G401 (cell line): ENCODE data around the gene CUL1. TPM values are rescaled to one million over a fixed set of nuclear protein-coding genes. Genes with fewer than 3 reads are reported as not detected.
A peak's percentile ranks its signal among the peaks of the same experiment; 100 is the strongest.

Source experiments
- DNase-seq: peaks from one replicate; pipeline ENCODE4 v3.0.0-alpha.2; 2015; ENCODE audit warnings: low spot score
- in situ Hi-C: cut with HindIII; loops from 2 replicates; pipeline ENCODE4 v1.10.0; 2016; ENCODE audit warnings: low sequenced_read_pairs, mixed read lengths
- total RNA-seq: library from RNA; depleted of rRNA; stranded (reverse); fragments of >200 nt; shearing (Covaris generic); gene quantifications from 2 replicates; pipeline ENCODE4 v1.2.3, GENCODE V29; 2014

Gene CUL1
- total RNA-seq, 1 experiment from 2014 or later: 84.5 TPM

DNA sequence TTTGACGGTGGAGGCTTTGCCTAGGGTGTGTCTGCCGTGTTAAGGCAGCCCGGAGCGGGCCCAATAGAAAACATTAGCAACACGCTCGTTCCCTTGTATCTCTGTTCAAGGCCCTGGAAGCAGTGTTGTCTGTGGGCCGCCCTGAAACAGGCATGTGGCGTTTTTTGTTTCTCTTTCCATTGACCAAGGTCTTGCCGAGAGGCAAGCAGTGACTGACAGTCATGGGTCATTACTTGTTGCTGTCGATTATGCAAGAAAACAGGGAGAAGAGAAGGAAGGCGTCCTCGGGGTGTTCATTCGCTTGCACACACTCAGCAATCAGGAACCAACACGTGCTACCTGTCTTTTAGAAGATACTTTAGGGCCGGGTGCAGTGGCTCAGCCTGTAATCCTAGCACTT lies 92.8 kb downstream of the CUL1 start:
- in situ Hi-C loops: no loop called here
- DNase-seq: no peak

DNA sequence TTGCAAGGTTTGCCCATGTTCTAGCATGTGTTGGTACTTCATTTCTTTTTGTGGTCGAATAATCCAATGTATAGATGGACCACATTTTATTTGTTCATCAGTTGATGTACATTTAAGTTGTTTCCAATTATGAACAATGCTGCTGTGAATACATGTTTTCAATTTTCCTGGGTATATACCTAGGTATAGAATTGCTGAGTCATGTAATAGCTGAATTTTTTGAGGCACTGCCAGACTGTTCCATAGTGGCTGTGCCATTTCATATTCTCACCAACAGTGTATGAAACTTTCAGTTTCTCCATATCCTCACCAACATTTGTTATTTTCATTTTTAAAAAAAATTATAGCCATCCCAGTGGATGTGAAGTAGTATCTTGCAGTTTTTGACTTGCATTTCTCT lies 94.9 kb downstream of the CUL1 start:
- in situ Hi-C loops: no loop called here
- no peak for DNase-seq

DNA sequence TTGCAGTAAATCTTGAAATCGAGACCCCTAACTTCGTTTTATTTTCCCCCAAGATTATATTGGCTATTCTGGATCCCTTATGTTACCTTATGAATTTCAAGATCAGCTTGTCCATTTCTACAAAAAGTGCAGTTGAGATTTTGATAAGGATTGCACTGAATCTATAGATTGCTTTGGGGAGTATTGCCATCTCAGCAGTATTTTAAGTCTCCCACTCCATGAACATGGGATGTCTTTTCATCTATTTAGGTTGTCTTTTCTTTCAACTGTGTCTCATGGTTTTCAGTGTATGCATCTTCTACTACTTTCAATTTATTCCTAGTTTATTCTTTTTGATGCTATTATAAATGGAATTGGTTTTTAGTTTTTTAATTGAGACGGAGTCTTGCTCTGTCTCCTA lies 95.8 kb downstream of the CUL1 start:
- in situ Hi-C loops: no loop called here

DNA sequence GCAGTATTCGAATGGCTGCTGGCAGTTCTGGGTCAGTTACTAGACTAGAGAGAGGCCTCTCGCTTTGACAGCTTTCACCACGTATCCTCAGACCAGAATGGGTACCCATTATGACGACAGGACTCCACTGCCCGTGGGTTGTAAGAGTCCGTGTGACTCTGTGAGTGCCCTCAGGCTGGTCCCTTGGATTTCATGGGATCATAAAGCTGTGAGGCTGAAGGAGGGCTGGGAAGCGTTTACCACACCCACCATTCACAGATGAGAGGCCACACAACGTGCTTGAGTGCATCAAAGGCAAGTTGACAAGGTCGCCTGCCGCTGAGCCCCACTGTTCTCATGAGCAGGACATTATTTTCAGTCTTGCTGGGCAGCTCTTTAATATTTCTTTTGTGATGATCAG lies 98.1 kb downstream of the CUL1 start:
- in situ Hi-C loops: no loop called here
- DNase-seq: no peak

More for the DNA sequence above, 95.8 kb downstream of the CUL1 start:
- no peak for DNase-seq

DNA sequence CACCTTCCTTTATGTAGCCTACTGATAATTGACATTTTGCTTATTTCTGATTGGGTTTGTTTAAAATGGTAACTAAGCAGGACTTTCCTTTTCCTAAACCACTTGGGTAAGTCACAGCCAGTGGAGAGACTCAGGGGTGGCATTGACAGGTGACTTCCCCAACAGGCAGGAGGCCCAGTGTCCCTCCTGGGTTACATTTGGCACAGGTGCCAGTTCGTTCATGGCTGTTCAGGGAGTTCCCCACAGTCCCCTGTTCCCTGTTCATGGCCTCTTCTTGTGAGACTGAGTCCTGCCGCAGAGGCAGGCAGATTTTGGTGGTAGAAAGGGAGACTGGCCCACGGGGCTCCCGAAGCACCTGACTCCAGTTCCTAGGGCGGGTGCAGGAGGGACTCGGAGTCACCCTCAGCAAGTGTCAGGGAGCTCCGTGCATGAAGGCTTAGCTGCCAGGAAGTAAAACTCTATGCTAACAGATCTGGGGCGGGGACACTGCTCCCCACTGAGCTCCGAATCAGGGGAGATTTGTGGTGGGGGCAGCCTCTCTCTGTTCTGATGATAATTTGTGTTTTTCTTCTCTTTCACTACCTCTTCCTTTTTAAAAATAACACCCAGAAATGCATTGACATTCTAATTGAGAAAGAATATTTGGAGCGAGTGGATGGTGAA lies 101.3 kb downstream of the CUL1 start:
- in situ Hi-C loops: no loop called here
- DNase-seq: peak; percentile 8

DNA sequence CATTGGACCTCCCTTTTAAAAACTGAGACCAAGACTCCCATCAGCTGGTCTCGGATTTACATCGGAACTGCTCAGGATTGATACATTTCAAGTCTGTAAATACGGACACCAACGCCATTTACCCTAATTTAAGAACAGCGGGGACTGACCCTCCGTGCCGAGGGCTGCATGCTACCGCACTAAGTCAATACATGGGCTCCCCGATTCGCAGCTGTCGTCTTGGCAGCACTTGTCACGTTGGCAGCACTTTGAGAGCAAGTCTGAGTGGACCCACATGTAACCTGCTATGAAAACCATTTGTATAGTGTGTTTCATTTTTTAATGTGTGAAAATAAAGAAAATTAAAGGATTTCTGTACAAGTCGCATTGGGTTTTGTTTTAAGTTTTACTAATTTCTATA lies 102.0 kb downstream of the CUL1 start:
- in situ Hi-C loops: no loop called here
- peak; percentile 67 for DNase-seq

DNA sequence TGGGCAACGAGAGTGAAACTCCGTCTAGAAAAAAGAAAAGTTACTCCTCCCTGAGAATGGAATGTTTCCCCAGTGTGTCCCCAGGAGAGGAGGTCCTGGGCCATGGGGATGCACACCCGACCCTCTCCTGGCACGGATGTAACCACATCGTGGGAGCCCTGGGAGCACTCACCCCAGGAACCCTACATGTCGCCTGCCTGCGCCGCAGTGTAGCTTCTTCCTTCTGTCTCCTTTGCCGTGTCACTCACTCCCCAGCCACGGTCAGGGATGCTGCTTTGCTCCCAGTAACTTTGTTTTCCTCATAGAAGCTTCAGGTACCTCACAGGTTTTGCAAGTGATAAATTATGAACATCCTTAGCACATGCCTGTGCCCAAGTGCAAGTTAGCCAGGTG lies 103.4 kb downstream of the CUL1 start:
- in situ Hi-C loops: no loop called here
- DNase-seq: no peak

DNA sequence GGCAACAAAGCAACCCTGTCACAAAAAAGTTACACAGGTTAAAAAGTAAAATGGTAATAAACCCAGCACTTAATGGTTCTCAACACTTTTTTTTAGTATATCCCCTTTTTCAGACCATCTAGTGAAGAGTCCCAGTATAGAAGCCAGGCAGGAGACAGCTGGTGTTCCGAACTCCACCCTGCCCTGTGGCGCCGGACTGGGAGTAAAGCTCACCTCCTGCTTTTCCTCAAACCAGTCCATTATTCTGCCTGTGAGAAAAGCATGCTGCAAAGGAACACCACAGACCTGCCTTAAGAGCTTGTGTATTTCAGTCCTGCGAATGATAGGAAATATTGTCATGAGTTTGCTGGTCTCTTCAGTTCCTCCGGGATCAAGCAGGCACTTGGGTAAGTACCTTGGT lies 104.4 kb downstream of the CUL1 start:
- in situ Hi-C loops: no loop called here
- DNase-seq: no peak

DNA sequence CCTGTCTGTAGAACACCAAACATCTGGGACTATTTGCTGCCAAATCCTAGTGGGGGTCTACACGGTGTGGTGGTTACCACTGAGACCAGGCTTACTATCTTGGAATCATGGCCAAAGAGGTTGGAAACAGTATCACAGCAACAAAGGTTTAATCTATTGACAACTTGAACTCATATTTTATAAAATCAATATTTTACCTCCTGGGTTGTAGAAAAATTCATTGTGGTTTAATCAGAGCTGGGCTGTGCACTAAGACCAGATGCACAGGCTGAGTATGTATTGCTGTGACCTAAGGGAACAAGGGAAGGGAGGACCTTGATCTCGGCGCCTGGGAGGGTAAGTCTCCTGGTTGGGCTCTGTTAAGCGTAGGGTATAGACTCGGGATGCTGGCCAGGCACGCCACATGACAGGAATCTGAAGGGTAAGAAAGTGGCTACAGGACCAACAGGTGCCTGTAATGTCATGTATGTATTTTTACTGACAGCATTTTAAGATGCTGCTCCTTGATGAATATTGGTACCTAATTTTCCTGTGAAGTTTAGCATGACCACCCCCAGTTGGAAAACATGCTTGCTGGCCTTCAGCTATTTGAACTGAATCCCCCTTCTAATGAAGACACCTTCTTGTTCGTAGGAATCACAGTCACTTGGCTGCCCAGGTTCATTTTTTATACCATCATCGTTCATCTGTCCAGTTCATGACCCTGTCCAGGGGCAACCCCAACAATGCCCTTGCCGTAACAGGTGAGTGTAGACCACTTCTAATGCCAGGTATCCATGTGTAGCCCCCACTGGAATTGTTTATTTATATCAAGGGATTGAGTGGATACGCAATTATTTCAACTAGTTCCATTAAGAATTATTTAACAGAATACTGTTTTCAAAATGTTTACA lies 105.9 kb downstream of the CUL1 start:
- in situ Hi-C loops: no loop called here
- no peak for DNase-seq

DNA sequence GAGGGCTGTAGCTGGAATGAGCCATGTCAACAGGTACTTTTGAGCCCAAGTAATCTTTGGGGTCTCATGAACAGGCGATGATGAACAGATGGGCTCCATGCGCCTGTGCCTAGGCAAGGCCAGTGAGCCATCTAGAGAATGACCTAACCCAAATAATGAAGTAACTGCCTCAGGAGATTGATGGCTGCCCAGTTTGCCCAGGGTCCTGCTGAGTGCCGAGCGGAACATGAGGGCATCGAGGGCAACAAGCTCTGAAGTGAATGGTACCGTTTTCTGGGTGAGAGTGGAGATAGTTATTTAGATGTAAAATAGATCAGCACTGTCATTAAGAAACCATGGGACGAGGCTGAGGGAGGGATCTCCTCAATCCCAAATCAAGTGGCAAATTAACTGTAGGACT lies 107.5 kb downstream of the CUL1 start:
- in situ Hi-C loops: no loop called here
- DNase-seq: no peak

DNA sequence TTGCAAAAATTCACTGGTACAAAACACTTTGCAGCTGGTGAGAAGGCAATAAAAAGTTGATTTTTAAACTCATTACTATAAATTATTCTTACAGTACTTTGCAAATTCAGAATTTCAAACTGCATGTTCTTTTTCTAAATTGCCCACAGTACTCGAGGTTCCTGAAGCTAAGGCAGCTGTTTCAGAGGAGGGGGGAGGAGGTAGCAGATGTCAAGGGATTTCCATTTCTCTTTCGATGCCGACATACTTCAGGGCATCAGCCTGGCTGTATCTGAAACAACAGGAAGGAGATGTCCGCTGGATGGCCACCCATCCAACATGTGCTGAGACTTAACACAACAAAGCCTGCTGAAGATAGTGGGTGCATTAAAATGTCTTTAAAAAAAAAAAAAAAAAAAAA lies 108.7 kb downstream of the CUL1 start:
- in situ Hi-C loops: no loop called here
- no peak for DNase-seq

DNA sequence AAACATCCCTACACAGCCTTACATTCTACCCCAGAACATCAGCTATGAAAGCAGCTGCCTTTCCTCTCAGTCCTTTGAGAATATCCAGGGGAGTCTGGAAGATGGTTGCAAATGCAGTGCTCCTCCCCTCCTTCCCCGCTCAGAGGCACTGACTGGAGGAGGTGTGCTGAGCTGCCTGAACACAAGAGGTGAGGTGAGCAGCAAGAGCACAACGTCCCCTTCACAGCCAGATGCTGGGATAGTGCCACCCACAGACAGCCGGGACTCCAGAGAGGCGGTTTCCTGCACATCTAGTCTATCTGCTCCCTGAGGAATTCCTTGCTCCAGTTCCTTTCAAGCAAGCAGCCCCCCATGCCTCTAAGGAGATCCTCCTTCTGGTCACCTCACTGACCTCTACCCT lies 111.2 kb downstream of the CUL1 start:
- no peak for DNase-seq

DNA sequence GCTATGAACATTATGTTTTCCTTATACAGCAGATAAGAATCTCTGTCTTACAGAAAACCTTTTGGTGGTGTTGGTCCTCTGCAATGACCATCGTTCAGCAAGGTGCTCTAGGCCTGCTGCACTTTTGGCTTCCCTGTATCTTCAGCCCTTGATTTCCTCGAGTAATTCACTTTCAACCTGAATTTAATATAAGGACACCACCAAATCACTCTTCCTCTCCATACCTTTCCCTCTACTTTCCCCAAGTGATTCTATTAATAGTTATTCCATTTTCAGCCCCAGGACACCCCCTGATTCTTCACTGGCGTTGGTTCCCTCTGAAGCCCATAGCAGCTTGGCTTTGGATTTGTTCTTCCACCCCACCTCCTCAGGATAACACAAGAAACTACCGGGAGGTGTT lies 113.2 kb downstream of the CUL1 start:
- in situ Hi-C loops: no loop called here
- no peak for DNase-seq

More for the DNA sequence above, 111.2 kb downstream of the CUL1 start:
- in situ Hi-C loops: no loop called here

DNA sequence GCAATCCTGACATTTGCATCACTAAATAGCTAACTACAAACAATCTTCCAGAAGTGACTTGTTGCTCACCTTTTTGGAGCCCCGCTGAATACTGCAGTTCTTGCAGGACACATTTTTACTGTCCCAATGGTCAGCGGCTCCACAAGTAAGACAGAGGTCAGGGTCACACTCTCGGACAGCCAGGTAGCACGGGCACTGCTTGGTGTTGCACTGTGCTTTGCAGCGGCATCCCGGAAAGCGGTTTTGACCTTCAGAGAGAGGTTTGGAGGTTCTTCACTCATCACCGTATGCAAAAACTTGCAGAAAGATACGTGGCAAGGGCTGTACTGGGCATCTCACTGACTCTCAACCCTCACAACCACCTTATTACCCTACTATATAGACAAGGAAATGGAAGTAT lies 115.2 kb downstream of the CUL1 start:
- no peak for DNase-seq
- in situ Hi-C loops: no loop called here

DNA sequence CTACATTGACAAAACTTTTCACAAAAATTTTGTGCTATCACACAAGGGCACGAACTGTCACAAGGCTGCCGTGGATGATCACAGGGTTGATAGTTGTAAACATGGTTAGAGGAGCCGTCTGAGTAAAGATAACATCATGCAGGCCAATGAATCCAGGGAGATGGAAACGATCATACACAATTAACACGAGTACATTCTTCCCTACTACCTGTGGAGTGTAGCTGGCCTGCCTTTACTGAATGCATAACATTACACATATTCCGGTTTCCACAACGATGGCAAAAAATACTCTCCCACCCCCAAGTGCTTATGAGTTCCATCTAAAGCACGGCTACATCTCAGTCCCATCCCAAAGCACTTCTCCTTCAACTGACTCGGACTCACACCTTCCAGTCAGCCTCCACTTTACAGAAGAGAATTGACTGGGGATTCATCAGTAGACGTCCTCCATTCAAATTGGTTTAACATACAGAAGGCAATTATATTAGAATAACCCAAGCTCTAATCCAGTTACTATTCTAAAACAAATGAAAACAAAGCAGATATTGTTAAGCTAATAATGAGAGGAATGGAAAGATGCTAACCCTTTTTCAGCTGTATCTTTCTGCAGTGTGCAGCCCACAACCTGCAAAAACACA lies 116.3 kb downstream of the CUL1 start:
- no peak for DNase-seq
- in situ Hi-C loops: no loop called here

DNA sequence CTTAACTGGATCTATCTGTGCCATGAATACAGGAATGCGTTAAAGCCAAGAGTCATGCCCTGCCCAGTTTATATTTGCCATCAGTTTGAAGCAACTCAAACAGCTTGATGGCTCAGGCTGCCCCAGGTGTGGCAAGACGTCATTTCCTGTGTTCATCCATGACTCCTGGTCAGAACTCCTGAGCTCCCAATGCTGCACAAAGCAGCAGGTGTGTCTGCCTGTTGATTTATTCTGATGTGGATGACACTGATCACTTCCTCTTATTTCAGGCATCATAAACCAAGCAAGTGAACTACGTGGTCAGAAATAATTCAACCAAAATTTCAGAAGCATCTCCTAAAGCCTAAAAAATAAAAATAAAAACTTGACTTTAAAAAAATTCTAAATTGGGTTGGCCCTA lies 116.9 kb downstream of the CUL1 start:
- in situ Hi-C loops: no loop called here
- DNase-seq: no peak

DNA sequence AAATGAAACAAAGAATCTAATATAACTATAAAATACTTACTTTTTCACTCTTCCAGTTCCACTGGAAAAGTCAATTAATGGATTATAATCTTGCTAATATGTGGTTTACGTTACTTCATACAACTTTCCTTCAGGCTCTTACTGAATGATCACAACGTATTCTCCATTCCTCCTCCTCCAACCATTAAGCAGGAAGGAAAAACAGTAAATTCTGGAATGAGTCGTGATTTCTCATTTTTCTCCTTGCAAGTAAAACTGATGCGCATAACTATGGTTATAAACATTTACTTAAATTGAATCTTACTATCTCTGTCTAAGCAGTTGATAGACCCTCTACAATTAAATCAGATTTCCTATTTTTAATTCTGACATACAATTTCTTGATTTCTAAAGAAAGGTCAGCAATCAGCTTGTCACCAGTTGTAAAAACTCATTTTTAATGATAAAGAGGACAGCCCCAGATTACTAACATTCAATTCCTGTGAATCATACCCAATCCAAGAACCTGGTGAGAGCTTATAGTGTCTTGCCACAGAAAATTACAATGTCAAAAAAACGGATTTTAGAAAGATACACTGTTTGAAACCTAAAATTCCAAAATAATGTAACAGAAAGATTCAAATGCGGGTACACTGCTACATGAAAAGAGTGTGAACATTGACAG lies 121.1 kb downstream of the CUL1 start:
- no peak for DNase-seq
- in situ Hi-C loops: no loop called here

DNA sequence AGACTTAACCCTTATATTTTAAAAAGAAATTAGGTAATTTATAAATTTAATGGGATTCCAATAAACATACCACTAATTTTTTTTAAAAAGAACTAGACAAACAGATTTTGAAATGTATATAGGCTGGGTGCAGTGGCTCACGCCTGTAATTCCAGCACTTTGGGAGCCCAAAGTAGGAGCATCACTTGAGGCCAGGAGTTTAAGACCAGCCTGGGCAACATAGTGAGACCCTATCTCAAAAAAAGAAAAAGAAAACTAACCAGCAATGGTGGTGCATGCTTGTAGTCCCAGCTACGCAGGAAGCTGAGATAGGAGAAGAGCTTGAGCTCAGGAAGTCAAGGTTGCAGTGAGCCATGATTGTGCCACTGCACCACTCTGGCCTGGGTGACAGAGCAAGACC lies 122.7 kb downstream of the CUL1 start:
- in situ Hi-C loops: no loop called here
- no peak for DNase-seq

DNA sequence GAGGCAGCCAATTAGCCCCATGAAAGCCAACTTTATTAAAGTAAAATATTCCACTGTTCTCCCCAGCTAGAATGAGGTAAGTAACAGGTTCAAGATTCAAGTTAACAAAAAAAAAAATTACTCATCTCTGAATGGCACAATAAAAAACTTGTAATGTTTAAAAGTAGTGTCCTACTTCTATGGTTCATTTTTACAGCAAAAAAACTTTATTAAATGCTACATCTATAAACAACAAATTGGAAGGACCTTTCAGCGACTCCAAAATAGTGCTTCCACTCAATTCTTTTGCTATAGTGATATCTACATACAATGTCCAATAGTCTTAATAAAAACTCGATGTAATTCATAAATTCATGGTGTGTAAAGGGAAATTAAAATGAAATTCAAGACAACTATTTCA lies 126.2 kb downstream of the CUL1 start:
- in situ Hi-C loops: no loop called here
- DNase-seq: no peak

DNA sequence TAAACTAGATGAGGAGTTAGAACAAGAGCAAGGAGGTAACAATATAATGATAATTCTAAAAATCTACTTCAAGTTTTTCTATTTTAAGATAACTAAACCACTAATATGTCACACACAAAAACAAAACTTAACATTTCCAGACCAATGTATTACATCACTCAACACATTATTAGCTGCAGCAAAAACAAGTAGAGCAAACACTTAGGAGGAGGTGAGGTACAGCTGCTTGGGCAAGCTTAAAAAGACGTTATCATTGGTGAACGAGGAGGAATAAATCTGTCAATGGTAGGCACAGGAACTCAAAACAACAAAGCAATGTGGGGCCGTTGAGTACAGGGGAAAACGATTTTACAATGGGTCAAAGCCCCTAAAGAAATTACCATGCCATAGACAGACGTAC lies 126.6 kb downstream of the CUL1 start:
- in situ Hi-C loops: no loop called here
- no peak for DNase-seq
